Activated CD4-positive, alpha-beta T cell treated with anti-CD3 and anti-CD28 coated beads for 24 hours (primary cell): ENCODE measurements around the gene TTYH3.
"Not testable (repeated sequence)": the region's sequence is repeated elsewhere in the genome, so short reads cannot be mapped to it uniquely, and the experiment has no call there.

Experiments used
- DNase-seq, 2 donors: peaks; one replicate each; pipeline ENCODE4 v3.0.0-alpha.2; 2020; ENCODE audit warnings: low read depth in 2 of 2

TTYH3 gene

DNA sequence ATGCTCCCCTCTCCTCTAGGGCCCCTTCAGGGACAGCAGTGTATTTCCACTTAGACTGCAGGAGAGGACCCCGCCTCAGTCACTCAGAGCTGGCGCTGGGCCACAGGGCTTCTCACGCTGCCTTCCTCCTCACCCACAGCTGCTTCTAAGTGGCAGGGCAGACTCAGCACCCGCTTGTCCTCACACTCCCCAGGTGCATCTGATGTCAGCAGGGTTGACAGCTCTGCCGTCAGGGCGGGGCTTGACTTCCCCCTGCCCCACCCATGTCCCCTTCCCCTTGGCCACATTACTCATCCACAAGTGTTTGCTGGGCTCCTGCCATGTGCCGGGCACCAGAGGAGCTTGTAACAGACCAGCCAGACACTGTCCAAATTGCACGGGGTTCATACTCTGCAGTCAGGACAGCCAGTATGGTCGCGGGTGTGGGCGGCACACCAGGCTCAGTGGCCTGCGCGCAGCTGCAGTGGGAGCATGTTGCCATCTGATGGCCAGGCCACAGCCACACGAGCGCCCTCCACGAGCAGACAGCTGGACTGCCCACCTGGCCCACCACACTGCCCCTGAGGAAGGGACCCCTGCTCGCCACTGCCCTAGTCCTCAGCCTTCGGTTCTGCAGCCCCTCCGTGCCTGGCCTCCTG, 29.3 kb upstream of the TTYH3 start:
- DNase-seq: no peak

DNA sequence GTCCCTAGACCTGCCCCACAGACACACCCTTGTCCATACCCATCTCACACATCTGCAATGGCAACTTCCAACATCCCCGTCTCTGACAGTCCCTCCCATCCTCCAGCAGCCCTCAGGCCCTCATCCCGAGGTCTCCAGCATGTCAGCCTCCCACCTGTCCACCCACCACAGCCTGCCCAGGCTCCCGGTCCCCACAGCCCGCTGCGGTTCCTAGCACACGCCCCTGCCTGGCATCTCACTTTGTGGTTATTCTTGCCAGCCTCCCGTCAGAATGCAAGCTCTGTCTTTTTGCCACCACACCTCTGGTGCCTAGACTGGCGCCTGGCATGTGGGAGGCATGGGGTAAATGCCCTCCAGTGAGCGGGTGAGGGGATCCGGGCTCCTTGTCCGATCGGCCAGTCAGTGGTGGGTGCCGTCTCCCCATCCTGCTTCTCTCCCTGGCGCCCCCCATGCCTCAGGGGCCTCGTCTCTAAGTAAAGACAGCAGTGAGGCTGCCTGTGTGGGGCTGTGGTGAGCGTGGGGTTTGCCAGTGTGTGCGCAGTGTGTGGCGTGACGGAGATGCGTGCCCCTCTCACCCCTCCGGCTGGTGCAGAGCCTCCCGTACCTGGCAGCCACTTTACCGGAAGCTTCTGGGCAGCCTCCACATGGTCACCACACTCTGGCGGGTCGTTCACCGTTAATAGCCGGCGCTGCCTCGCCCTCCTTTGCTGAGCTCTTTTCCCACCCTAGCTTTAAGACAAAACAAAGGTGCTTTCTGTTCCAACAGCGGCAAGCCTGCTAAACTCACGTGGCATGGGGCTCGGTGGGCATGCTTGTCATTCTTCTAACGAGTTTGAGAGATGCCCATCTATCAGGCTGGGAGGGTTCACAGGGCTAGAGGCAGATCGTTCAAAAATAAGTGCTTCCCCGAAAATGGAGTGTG, 28.5 kb upstream of the TTYH3 start:
- no peak for DNase-seq

DNA sequence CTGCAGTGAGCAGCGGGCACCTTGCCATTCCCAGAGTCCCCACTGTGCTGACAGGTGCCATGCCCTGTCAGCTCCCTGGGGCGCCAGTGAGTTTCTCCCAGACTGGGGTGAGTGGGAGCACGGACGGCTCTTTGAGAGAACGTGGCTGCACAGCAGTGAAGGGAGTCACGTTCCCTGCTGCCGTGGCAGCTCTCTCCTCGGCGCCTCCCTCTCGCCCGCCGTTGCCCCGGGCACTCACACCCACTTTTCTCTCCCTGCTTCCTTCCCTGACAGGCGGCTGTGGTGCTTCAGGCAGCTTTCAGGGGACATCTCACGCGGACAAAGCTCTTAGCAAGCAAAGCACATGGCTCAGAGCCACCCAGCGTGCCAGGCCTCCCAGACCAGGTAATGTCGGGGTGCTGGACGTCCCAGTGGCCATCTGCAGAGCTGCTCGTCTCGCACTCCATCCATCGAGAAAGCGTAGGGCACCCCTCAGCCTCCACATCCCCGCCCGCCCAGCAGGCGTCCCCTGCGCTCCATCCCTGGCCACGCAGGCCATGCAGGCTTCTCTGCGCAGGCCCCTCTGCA, 27.1 kb upstream of the TTYH3 start:
- DNase-seq: no peak

DNA sequence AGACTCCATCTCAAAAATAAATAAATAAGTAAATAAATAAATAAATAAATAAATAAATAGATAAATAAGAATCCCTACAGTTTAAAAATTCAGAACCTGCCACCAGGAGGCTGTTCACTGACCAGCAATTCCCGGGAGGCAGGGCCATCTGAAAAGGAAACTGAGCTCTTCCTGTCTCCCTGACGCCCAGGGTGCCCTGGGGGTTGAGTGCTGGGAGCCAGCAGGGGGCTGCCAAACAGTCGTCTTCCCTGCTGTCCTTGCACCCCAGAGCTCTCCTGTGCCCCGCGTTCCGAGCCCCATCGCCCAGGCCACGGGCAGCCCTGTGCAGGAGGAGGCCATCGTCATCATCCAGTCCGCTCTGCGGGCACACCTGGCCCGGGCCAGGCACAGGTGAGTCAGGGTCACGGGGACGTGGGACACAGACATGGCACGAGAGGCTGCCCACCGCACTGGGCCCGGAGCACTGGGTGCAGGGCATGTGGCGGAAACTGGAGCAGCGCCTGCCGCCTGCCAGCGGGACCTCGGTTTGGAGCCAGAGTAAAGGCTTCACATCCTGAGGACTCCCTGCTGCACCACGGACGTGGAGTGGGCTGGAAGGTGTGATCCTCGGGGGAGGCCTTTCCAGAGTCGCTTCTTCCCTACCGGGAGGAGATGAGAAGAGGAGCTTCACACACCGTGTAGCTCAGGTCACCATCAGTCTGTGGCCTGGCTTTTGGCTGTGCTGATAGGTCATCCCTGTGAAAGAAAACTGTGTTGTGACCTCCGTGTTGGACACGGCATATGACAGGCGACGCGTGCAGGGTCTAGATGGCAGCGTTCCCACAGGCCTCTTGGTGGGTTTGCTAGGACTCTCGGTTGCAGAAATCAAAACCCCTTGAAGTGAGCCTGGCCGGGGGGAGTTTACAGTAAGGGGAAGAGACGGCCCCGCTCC, 25.9 kb upstream of the TTYH3 start:
- DNase-seq: no peak

DNA sequence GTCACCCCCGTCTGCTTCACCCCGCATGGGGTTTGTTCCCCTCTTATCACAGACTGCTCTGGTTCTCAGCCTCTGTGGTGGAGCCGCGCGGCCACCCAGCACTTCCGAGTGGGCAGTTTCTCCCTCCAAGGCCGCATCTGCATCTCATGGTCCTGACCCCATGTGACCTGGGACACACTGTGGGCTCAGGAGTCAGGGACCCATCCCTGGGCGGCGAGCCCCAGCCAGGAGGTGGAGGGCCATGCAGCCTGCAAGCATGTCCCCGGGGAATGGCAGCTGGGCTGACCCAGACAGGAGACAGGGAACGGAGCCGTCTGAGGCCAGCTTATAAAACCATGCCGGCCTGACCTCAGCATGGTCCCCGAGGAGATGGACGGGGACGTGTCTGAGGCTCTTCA, 25.2 kb upstream of the TTYH3 start:
- DNase-seq: no peak

DNA sequence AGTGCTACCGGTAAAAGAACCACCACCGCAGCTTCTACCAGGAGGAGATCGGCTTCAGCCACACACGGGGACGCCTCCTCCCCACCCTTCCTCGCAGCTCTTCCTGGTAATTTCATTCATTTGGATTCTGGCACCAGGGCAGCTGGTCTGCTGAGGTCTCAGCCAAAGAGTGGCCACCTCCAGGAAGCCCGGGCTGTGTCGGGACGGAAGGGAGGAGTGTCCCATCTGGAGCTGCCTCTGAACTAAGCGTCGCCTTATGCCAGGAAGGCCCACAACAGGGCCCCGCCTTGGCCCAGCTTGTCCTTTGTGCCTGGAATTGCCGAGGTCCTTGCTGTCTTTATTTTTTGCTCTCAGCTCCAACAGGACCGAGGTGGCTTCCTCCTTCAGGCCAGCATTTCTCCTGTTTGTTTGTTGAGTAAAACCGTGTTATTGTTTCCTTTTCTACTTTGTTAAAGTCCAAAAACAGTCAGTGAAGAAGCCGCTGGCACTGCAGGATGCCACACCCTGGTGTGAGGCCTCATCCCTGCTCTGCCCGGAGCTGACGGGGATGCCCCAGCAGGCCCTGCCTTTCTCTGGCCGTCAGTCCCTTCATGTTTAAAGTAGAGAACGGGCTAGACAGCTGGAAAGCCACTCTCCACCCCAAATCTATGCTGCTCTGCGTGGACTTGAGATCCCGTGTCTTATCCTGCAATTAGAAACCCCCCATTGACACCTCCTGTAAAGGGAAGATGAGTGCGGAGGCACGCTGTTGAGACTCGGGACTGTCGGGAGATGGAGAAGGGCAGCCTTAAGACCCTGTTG, 24.5 kb upstream of the TTYH3 start:
- DNase-seq: no peak

DNA sequence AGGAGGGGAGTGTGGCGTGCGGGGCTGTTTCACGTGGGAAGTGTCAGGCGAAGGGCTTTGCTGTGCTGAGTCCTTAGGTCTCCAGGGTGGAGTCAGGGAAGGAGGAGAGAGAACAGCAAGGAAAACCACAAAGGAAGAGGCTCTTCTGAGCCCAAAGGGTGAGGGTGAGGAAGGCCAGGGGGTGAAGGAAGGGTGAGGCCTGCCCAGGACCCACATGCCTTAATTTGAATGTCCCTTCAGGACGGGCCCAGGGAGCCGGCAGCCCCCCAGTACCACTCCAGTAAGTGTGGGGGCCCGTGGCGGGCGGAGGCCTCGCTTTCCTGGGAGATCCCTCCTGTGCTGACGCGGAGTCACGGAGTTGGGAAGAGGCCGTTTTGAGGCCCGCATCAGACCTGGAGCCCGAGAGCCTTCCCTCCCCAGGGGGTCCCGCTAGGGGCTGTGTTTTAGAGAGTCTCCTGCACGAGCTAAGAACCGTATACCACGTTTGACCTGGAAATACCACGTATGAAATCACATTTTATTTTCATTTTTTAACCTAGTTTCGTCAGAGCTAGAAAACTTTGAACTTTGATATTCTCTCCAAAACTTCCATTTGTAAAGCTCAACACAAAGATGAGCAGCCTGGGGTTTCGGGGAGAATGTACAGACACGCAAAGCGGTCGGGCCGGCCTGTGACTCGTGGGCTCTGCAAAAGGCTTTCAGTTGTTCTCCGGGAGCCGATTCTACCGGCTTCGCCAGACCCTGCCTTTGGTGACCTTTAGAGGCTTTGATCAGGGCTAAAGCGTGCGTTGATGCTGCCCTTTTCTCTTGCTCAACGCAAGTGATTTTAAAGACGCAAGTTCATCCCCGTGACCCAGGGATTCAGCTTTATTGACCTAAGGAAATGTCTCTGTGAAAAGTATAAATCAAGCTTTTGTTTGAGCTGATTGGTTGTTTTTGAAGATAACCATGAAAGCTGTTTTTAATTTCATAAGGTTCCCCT, 23.6 kb upstream of the TTYH3 start:
- no peak for DNase-seq

DNA sequence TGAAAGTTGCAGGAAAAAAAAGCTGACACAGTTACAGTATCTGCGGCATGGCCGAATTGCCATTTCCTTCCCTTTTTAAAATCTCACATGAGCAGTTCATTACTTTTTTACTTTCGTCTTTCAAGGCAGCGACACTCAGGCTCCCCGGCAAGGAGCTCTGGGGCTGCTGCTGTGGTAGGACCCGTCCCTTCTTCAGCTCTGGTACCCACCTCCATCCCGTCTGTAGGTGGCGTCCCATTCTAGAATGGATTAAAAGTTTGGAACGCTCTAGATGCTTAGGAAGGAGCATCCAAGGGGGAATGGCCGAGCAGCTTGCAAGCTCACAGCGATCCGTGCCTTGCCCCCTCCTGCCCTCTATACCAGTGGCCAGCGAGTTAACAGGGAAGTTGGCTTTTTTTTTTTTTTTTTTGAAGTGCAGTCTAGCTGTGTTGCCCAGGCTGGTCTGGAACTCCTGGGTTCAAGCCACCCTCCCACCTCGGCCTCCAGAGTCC, 22.8 kb upstream of the TTYH3 start:
- DNase-seq: no peak

DNA sequence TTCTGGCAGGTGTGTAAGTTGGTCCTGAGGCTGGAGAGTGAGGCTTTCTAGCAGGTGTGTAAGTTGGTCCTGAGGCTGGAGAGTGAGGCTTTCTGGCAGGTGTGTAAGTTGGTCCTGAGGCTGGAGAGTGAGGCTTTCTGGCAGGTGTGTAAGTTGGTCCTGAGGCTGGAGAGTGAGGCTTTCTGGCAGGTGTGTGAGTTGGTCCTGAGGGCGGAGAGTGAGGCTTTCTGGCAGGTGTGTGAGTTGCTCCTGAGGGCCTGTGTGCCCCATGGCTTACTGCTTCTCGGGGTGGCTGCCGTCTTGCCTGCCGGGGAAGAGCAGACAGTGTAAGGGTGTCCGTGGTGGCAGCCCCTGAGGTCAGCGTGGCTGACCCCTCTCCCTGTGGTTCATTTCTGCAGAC, 22.1 kb upstream of the TTYH3 start:
- DNase-seq: not testable (repeated sequence)

DNA sequence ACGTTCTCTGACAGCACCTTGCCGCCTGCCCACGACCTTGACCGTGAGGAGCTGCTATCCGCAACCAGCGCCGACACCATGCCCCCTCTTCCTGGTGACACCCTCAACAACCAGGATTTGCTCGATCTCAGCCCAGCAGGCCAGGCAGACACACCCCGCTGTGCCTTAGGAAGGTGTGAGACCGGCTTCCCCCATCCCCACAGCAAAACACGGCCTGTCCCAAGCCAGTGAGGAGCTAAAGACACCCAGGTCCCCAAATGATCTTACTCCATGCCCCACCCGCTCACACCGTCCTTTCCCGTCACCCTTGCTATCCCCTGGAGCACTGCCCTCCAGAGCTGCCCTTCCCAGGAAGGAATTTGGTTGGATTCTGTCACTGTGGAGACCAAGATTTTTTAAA, 21.3 kb upstream of the TTYH3 start:
- DNase-seq: no peak

DNA sequence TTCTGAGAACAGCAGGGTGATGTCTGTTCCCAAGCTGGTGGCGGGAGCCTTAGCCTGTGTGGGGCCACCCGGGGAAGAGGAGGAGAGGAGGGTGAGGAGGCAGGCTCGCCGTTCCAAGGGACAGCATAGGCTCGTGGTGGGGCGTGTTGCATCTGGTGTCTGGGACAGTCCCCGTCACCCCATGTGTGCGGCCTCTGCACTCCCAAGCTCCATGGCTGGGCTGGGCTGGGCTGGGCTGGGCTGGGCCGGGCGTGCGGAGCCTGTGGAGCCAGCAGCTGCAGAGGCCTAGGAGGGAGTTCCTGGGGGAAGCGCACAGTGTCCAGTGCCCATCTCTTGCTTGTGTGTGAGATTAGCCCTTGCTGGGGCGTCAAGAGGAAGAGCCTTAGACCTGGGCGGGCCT, 20.9 kb upstream of the TTYH3 start:
- no peak for DNase-seq

DNA sequence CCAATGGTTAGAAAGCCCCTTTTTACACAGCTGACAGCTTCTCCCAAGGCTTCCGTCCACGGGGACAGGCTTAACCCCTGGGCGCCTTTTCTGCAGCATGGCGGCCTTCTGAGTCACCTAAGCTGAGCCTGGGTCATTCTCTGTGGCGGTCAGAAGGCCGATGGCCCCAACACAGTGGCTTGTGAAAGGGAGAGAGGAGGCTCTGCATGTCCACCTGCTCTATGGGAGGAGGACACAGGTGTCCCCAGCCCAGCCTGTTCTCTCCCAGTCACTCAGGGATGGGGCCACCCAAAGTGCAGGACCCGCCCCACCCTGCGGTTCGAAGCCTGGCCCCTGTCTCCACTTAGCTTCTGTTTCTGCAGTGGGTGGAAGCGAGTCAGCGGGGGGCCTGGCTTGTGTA, 20.4 kb upstream of the TTYH3 start:
- no peak for DNase-seq

DNA sequence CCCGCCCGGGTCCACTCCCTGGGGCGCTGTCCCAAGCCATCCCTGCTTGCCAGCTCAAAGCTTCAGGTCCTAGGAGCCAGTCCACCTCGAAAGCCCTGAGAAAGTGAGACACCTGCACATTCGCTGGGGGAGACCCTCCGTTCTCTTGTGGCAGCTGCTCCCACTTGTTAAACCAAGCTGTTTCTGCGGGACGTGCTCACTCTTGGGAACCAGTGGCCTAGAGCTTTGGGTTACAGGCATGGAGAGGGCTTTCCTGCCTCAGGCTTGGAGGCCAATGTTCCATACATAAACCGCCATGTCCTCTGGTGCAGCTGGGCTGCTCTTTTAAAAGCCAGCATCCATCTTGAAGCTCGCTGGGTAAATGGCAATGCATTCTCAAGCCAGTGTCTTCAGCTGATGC, 19.9 kb upstream of the TTYH3 start:
- DNase-seq: no peak

DNA sequence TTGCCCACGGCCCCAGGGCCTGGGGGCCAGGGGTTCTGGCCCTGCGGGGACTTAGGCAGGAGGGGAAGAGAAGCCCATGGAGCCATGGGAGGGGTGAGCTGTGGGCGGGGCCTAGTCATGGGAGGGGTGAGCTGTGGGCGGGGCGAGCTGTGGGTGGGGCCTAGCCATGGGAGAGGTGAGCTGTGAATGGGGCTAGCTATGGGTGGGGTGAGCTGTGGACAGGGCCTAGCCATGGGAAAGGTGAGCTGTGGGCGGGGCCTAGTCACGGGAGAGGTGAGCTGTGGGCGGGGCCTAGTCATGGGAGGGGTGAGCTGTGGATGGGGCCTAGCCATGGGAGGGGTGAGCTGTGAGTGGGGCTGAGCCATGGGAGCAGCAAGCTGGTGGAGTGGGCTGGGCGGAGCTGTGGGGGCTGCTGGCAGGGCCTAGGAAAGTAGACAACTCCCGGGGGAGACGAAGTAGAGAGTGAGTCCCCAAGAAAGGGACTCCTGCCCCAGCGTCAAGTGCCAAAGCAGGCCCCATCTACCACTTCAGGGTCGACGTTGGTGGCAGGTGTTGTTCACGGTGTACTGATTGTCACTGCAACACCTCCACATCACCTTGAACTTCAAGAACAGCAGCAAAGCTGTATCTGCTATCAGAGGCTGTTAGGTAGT, 19.2 kb upstream of the TTYH3 start:
- DNase-seq: no peak

DNA sequence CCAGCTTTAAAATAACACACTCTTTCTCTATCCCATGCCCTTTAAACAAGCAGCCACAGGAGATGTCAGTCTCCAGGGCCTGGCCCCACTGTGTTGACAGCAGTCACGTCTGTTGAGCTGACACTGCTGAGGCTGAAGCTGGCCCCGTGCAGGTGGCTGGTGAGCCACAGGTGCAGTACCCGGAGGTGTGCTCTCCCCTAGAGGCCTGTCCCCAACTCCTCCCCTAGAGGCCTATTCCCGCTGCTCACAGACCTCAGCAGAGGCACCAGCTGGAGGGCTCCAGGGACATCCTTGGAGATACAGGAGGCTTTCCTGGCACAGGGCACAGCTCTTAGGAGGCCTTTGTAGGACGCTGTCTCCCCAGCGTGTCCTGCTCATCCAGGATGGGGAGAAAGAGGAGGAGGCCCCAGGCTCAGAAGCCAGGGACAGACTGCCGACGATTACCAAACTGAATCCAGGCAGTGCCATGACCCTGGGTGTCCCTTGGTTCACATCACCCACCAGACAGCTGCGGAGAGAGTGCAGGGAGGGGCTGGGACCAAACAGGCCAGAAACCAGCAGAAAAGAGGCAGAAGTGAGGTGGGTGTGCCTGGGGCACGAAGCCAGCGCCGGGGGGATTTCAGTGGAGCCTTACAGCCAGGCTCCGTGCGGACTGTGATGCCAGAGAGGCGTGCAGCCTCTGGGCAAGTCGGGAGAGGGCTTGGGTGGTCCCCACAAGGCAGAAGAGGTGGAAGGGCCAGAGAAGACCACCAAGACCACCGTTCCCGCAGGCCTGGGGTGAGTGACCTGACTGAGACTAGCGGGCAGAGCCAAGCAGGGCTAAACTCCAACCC, 18.5 kb upstream of the TTYH3 start:
- no peak for DNase-seq

DNA sequence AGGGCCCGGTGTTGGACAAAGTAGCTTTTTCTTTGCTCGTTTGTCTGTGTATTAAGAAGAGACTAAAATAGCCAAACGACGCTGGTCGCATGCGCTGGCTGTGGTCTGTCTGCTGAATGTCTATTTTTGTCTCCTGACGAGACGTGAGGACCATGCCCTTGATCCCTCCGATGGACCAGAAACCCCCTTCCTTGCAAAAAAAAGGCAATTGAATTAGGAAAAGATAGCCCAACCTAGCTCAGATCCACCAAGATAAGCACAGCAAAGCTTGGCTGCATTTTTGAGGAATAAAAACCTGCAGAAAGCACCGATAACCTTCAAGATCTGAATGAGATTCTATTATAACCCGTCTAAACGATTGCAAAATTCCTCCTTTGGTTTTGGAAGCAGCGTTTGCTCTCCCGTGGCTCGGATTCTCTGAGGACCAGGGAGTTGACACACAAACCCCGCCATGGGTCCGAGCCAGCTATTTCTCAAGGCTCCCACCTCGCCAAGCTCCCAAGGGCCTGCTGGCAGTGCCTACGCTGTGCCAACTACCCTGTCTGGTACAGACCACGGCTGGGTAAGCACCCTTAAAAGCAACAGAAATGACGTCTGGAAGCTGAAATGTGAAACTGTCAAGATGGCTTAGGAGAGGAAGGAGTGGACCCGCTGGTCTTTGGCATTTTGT, 17.7 kb upstream of the TTYH3 start:
- DNase-seq: no peak

DNA sequence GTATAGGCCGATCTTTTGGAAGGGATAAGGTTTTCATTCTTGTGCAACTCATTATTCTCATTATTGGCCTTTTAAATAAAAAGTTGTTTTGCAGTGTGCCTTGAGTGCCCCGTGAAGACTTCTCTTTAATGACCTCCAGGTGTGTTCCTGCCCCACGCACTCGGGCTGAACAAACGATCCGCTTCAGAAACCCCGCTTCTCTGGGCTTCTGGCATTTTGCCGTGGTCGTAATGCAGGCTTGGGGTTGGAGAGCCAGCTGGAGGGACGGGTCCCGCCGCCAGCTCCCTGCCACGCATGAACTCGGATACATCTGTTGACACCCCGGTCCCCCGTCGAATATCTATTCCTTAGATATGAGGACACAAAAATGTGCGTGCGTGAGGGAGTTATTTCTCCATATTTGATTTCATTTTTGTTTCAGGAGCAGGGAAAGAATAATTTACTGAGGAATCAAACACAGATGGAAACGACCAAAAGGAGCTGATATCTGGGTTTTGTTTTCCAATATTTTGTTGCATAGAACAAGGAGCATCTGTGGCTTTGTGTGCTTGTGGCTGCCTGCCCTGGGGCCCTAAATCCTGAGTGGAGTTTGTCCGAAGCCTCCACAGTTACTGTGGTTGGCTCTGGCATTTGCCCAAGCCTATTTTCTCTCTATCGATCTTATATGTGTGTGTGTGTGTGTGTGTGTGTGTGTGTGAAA, 17.0 kb upstream of the TTYH3 start:
- no peak for DNase-seq
